ENCODE results near the gene FAM107A. TPM values are rescaled to one million over a fixed set of nuclear protein-coding genes. Genes with fewer than 3 reads are reported as not detected.

The FAM107A gene
- total and polyA plus RNA-seq, 2 of the 4 experiments (the other 2 are of a cell fraction) = not detected

DNA sequence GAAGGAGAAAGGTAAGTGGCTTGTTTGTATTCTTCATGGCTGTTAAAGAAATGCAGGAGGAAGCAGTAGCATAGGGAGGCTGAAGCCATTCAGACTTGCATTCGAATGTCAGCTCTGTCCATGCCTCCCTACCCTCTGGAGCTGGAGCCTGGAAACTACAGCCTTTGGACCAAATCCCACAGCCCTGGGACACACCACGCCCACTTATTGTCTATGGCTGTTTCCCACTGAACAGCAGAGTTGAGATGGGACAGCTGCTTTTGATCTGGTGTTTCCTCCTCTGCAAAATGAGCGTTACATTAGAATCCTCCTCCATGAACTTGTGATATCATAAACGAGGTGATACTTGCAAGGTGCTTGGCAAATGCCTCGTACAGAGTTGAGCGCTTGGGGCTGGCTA is 3.6 kb downstream of the FAM107A start:
- peak; percentile 24; the same call in 1 of the 2 replicates for ATAC-seq (ENCODE audit: low read depth)

More for the DNA sequence above, 3.6 kb downstream of the FAM107A start:
- Histone ChIP-seq H2AK9ac (replicated peaks; ENCODE audit: low read depth, low read length, poor library complexity) (no peak overlapping the region), H3K9me1 (ENCODE audit: insufficient read depth, low read length) (peaks cover 3% of the 10 kb centered on the region; the same call in 1 of the 2 replicates), H3K9ac (ENCODE audit: low read depth, low read length) (no peak overlapping the region), H2BK15ac (ENCODE audit: low read depth, low read length) (no peak overlapping the region), H3K4ac (ENCODE audit: low read depth, low read length) (no peak overlapping the region), H4K5ac (ENCODE audit: low read depth, low read length) (no peak overlapping the region), H3K14ac (replicated peaks; ENCODE audit: low read depth, low read length) (no peak overlapping the region), H2BK20ac (ENCODE audit: low read depth, low read length) (no peak overlapping the region), H3K9me3 (ENCODE audit: control insufficient read depth, insufficient read depth, low read length) (peaks cover 5% of the 10 kb centered on the region; the same call in 1 of the 2 replicates), H2AFZ (replicated peaks; ENCODE audit: low read length, poor library complexity) (peak overlapping the region; percentile 28), H3K27ac (ENCODE audit: insufficient read depth, low read length) (no peak overlapping the region), H3K79me1 (ENCODE audit: low read depth in 1 of 2, low read length in 2 of 2) (no peaks in the 10 kb centered on the region), H3K36me3 (ENCODE audit: control insufficient read depth, insufficient read depth, low read length) (no peaks in the 10 kb centered on the region), H3K4me1 (ENCODE audit: control insufficient read depth, insufficient read depth, low read length) (no peaks in the 10 kb centered on the region; the same call in 1 of the 2 replicates), H3K18ac (ENCODE audit: low read depth, low read length) (no peak overlapping the region), H3K27me3 (ENCODE audit: control insufficient read depth, insufficient read depth, low read length) (peaks cover 17% of the 10 kb centered on the region), H3K23ac (ENCODE audit: low read depth, low read length) (no peak overlapping the region), H3K4me2 (ENCODE audit: low read depth, low read length) (no peak overlapping the region), H3K56ac (ENCODE audit: extremely low read depth, insufficient read depth, low read length) (no peak overlapping the region), H2BK120ac (ENCODE audit: low read depth, low read length) (no peak overlapping the region), H4K20me1 (ENCODE audit: insufficient read depth, low read length) (no peaks in the 10 kb centered on the region), H3K4me3 (ENCODE audit: insufficient read depth, low read depth, low read length) (no peak overlapping the region), H4K8ac (ENCODE audit: low read depth in 2 of 2, low read length in 2 of 2) (no peak overlapping the region), H2AK5ac (ENCODE audit: low read depth, low read length) (no peak overlapping the region), H4K91ac (ENCODE audit: insufficient read depth, low read depth, low read length) (no peak overlapping the region), H2BK5ac (ENCODE audit: low read depth, low read length, poor library complexity, severe bottlenecking) (no peak overlapping the region)
- no peak for DNase-seq
- POLR2A ChIA-PET (ENCODE audit: unreplicated experiment) = no interaction called here
- dilution Hi-C loops (cut with HindIII; ENCODE audit: low sequenced_read_pairs, unreplicated experiment) = no loop called here
- in situ Hi-C loops (cut with MboI; ENCODE audit: low sequenced_read_pairs) = loop anchor here (25.0 kb wide), 1 partner anchor 414 kb away; no protein-coding TSS in a partner anchor
- CTCF ChIA-PET = interaction anchor here (0.8 to 8.3 kb wide), 2 partner anchors 11 to 56 kb away, joined by 3 to 69 read pairs; no protein-coding TSS in a partner anchor
- TF ChIP-seq, protein P1, sequence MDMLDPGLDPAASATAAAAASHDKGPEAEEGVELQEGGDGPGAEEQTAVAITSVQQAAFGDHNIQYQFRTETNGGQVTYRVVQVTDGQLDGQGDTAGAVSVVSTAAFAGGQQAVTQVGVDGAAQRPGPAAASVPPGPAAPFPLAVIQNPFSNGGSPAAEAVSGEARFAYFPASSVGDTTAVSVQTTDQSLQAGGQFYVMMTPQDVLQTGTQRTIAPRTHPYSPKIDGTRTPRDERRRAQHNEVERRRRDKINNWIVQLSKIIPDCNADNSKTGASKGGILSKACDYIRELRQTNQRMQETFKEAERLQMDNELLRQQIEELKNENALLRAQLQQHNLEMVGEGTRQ (IDR thresholded peaks at IDR 0.05; ENCODE audit: low read depth, low read length) = no peak
- no peak for TF ChIP-seq MAFK (IDR thresholded peaks at IDR 0.05; ENCODE audit: low read depth, low read length)
- TF ChIP-seq RCOR1 (IDR thresholded peaks at IDR 0.05; ENCODE audit: insufficient replicate concordance, low read length) = no peak
- no peak for TF ChIP-seq BHLHE40 (IDR thresholded peaks at IDR 0.05; ENCODE audit: low read depth, low read length)
- TF ChIP-seq MAZ (IDR thresholded peaks at IDR 0.05; ENCODE audit: borderline replicate concordance, low read depth, low read length) = no peak
- TF ChIP-seq, protein P2, sequence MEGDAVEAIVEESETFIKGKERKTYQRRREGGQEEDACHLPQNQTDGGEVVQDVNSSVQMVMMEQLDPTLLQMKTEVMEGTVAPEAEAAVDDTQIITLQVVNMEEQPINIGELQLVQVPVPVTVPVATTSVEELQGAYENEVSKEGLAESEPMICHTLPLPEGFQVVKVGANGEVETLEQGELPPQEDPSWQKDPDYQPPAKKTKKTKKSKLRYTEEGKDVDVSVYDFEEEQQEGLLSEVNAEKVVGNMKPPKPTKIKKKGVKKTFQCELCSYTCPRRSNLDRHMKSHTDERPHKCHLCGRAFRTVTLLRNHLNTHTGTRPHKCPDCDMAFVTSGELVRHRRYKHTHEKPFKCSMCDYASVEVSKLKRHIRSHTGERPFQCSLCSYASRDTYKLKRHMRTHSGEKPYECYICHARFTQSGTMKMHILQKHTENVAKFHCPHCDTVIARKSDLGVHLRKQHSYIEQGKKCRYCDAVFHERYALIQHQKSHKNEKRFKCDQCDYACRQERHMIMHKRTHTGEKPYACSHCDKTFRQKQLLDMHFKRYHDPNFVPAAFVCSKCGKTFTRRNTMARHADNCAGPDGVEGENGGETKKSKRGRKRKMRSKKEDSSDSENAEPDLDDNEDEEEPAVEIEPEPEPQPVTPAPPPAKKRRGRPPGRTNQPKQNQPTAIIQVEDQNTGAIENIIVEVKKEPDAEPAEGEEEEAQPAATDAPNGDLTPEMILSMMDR (conservative IDR thresholded peaks at IDR 0.05; ENCODE audit: low read depth, low read length) = no peak
- no peak for TF ChIP-seq RAD21 (IDR thresholded peaks at IDR 0.05; ENCODE audit: low read length)
- TF ChIP-seq CHD1 (IDR thresholded peaks at IDR 0.05; ENCODE audit: low read depth, low read length) = no peak
- TF ChIP-seq, protein P3, sequence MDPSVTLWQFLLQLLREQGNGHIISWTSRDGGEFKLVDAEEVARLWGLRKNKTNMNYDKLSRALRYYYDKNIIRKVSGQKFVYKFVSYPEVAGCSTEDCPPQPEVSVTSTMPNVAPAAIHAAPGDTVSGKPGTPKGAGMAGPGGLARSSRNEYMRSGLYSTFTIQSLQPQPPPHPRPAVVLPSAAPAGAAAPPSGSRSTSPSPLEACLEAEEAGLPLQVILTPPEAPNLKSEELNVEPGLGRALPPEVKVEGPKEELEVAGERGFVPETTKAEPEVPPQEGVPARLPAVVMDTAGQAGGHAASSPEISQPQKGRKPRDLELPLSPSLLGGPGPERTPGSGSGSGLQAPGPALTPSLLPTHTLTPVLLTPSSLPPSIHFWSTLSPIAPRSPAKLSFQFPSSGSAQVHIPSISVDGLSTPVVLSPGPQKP (IDR thresholded peaks at IDR 0.05; ENCODE audit: borderline replicate concordance, low read depth, low read length) = no peak
- no peak for TF ChIP-seq SMC3 (IDR thresholded peaks at IDR 0.05; ENCODE audit: low read depth, low read length)
- TF ChIP-seq POLR2A (IDR thresholded peaks at IDR 0.05; ENCODE audit: low read depth, low read length) = no peak
- TF ChIP-seq FOS (IDR thresholded peaks at IDR 0.05; ENCODE audit: low read depth, low read length) = no peak
- no peak for TF ChIP-seq NFE2L2 (IDR thresholded peaks at IDR 0.05; ENCODE audit: low read depth, low read length)
- TF ChIP-seq MXI1 (IDR thresholded peaks at IDR 0.05; ENCODE audit: borderline replicate concordance, low read depth, low read length) = no peak
- intact Hi-C loops (cut with micrococcal nuclease) = no loop called here
- no TSS peak for BruUV-seq (replicated peaks)
- no CpG with 5 or more reads among the region's 6 CpGs for WGBS, 2 experiments (ENCODE audit: extremely low coverage in 2 of 2, insufficient read length in 1 of 2)

All from IMR-90 (cell line).